NK-92 (cell line): ENCODE measurements around the gene HAX1.
"Not testable (repeated sequence)": the region's sequence is repeated elsewhere in the genome, so short reads cannot be mapped to it uniquely, and the experiment has no call there.

Experiments used
- DNase-seq: peaks from one replicate; lab custom pipeline; 2025; ENCODE audit not compliant: unreplicated experiment; lab: John Stamatoyannopoulos, UW

HAX1 gene

GRCh38 chr1:154276797-154277196 is 4.4 kb downstream of the HAX1 start:
- DNase-seq: no peak

- DNase-seq: not testable (repeated sequence)
Observed at GRCh38 chr1:154287591-154287990, 15.2 kb downstream of the HAX1 start.

GRCh38 chr1:154288661-154289060 is 16.2 kb downstream of the HAX1 start:
- no peak for DNase-seq

GRCh38 chr1:154290921-154291320 is 18.5 kb downstream of the HAX1 start:
- DNase-seq: no peak

- no peak for DNase-seq
Observed at GRCh38 chr1:154295408-154296235, 23.2 kb downstream of the HAX1 start.

- no peak for DNase-seq
Observed at GRCh38 chr1:154301582-154301981, 29.2 kb downstream of the HAX1 start.

GRCh38 chr1:154304664-154305337 is 32.4 kb downstream of the HAX1 start:
- DNase-seq: no peak

- DNase-seq: no peak
Observed at GRCh38 chr1:154306151-154306550, 33.7 kb downstream of the HAX1 start.

GRCh38 chr1:154307670-154308270 is 35.3 kb downstream of the HAX1 start:
- not testable (repeated sequence) for DNase-seq

- DNase-seq: not testable (repeated sequence)
Observed at GRCh38 chr1:154309136-154309535, 36.7 kb downstream of the HAX1 start.

GRCh38 chr1:154312229-154313065 is 40.0 kb downstream of the HAX1 start:
- not testable (repeated sequence) for DNase-seq

- DNase-seq: no peak
Observed at GRCh38 chr1:154313066-154313356, 40.6 kb downstream of the HAX1 start.

GRCh38 chr1:154314226-154314625 is 41.8 kb downstream of the HAX1 start:
- not testable (repeated sequence) for DNase-seq

- no peak for DNase-seq
Observed at GRCh38 chr1:154316704-154317103, 44.3 kb downstream of the HAX1 start.

- DNase-seq: no peak
Observed at GRCh38 chr1:154318386-154318785, 46.0 kb downstream of the HAX1 start.

- DNase-seq: no peak
Observed at GRCh38 chr1:154320882-154321608, 48.6 kb downstream of the HAX1 start, which contains the start of gene AQP10. Gene AQP10, plus strand, starts transcription at chr1:154321093. Its CDS starts 63 bp downstream, at chr1:154321156.

GRCh38 chr1:154321609-154321934 is 49.1 kb downstream of the HAX1 start:
- not testable (repeated sequence) for DNase-seq

GRCh38 chr1:154323493-154323892 is 51.1 kb downstream of the HAX1 start:
- DNase-seq: no peak

- no peak for DNase-seq
Observed at GRCh38 chr1:154324241-154324640, 51.8 kb downstream of the HAX1 start.
